NCI-H146 (cell line): ENCODE data around the gene SP140L.
"Not testable (repeated sequence)": the region's sequence is repeated elsewhere in the genome, so short reads cannot be mapped to it uniquely, and the experiment has no call there.

Source experiments
- DNase-seq: peaks from one replicate; lab custom pipeline; 2025; lab: John Stamatoyannopoulos, UW

The SP140L gene

DNA sequence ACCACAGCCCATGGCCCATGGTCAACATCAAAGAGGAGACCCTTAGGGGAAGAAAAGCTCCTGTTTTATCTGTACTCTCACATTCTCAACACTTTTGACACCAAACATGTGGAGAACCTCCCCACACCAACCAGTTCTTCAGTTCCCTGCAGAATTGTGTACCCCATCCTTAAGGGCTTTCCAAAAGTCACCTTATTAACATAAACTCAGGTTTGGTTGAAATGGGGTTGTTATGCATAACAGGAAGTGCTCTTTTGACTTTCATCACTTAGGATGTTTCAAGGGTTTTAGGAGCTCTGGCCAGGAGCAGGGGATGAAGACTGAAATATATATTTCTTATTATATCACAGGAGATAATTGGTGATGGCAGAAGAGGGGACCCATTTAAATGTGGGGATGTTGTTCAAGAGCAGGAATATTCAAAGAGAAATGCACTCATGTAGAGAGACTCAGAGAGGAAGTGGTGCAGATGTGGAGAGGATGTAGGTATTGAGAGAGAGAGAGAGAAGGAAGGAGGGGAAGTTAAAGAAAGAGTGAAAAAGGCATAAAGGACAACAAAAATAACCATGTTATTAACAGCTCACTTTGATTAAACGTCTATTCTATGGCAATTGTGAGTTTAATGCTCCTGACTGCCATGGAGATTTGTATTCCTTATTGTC lies 35.2 kb downstream of the SP140L start:
- no peak for DNase-seq

DNA sequence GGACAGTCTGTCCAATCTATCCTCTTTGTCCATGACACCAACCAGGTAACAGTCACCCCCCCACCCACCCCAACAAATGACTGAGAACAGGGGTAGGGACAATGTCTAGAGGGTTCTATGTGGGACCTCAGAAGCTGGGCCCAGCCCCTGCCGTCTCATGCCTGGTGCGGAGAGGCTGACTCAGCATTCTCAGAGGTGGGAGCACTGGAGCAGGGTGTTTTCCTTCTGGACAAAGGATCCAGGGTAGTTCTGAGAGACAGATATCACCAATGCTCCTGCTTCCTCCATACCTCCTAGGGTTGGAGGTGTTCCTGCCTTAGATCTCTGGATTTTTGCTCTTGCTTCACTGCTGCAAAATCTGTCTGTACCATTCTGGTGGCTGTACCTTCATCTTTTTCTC lies 55.1 kb downstream of the SP140L start:
- no peak for DNase-seq

DNA sequence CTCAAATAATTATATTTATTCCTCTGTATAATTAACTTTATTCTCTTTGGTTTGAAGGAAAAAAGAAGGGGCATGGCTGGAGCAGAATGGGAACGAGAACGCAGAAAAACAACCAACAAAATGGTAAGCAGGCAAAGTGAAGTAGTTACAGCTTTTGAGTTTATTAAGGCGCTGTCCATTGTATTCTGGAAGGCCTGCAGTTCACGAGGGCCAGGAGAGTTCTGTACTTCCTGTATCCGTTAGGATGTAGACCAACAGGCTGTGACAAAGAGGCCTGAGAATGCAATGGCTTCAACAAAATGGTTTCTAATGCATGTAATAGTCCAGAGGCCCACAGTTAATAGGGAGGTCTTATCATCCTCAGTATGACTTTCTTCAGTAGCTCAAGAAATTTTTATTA lies 56.5 kb downstream of the SP140L start:
- no peak for DNase-seq

DNA sequence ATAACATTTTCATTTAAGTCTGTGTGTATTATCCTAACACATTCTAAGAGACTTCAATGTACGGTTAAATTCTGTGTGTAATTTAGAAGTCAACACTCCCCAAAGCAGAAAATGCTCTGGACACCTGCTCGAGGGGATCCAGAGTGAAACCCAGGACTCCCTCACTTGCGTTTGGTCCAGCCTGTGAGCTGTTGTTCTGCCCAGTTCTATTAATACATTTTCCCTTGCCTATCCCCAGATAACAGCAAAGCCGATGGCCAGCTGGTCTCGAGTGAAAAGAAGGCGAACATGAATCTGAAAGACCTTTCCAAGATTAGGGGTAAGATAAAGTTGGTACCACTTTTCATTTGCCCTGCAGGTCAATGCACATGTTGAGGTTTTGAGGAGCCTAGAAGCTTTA lies 58.0 kb downstream of the SP140L start:
- DNase-seq: no peak

DNA sequence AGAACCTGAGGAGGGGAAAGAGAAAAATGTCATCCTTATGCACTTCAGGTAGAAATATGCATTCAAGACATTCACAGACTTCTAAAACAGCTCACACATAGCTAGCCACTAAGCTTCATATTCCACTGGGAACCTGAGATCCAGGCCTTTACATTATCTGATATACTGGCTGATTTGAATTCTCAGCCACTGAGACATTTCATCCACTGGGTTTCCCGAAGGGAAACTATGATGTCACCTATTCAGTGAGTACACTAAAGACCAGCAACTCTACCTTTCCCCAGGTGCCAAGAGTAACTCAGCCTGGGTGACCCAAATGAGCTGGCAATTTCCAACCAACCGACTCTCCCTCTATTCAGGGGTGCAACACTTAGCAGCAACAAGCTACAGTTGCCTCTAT lies 67.3 kb downstream of the SP140L start:
- DNase-seq: no peak

DNA sequence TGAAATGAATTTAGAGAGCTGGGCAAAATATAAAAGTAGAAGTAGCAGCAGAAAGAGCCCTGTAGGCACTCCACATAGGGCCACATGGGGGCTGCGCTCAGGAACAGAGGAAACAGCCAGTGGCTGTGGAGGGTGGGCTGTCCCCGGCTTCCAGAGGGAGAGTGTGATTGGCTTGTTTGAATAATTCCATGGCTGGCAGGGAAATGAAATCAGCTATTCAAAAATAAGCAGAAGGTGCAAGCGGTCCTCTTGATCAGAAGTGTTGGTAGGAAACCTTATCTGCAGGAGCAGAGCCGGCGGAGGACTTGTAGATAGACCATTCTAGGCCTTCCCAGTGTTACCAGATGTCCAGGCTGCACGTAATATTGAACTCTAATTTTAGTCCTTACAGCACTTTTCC lies 71.7 kb downstream of the SP140L start:
- not testable (repeated sequence) for DNase-seq

DNA sequence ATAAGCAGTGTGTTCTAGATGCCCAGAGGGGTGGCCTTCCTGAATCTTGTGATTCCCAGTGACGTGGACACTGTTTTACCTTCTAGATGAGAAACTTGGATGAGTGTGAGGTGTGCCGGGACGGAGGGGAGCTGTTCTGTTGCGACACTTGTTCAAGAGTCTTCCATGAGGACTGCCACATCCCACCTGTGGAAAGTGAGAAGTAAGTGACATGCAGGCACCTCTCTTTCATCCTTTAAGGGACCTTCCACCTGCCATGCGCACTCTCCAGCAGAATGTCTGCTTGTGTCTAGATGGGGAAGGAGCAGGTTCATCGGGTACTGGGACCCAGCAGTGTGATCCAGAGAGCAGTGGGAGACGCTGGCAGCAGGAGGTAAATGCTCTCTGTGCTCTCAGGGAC lies 73.0 kb downstream of the SP140L start:
- no peak for DNase-seq

DNA sequence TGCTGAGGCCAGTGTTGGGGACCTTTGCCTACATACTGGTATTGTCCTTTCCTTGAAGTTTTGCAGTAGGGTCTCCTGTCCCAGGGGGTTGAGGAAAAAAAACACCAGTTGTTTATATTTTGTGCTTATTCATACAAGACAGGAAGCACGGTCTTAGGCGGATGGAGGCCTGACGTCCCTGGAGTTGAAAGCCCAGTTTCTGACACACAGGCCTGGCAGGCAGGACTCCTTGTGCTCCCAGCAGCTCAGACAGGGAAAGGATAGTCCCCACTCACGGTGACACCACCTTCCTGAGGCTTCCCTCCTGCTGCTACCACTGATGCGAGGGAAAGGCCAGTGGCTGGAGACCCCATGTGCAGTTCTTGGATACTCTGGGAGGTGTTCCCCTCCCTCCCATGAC lies 73.5 kb downstream of the SP140L start:
- no peak for DNase-seq

DNA sequence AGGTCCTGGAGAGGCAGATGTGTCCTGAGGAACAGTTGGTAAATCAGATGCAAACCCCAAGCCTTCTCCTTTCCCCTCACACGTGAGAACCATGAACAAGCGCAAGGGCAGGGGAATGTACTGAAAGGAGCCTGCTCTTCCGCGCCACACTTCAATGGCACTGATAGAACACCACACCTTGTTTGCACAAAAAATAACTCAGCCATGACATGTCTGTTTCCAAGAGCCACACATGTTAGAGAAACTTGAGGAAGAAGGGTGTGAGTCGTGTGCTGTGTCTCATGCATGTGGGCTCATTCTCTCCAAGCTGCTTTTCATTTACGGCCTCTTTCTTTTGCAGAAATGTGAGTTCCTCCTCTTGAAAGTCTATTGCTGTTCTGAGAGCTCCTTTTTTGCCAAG lies 74.0 kb downstream of the SP140L start:
- DNase-seq: not testable (repeated sequence)

DNA sequence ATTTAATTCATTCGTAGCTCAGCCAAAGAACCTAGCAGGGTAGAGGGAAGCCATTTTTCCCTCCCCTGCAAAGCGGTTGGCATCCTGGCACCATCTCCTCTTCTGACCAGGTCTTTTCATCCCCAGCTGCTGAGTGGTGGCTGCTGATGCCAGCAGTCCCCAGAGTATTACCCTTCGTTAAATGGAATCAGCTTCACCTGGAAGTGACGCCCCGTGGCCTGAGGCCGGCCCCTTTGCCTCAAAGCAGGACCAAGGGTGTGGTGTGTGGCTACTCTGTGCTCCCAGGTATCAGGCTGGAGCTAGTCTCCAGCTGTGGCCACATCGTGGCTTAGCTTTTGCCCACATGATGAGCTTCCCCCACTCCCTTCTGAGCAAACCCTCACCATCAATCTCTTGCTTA lies 76.8 kb downstream of the SP140L start:
- DNase-seq: no peak

DNA sequence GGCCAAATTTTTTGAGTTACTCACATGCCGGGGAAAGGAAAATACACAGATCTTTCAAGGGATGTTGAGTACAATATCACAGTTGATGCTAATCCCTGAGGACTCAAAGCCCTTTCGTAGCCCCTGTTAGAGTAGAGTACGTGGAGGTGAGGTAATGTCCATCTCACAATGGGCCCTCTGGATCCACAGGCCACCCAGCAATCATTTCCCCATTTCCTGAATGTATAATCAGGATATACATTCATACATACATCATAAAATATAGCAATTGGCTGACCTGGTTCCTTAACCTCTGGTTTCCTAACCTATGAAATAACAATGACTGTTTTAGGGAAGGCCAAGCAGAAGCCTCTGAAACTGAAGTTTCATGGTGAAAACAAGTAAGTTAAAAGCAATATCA lies 78.8 kb downstream of the SP140L start:
- no peak for DNase-seq

DNA sequence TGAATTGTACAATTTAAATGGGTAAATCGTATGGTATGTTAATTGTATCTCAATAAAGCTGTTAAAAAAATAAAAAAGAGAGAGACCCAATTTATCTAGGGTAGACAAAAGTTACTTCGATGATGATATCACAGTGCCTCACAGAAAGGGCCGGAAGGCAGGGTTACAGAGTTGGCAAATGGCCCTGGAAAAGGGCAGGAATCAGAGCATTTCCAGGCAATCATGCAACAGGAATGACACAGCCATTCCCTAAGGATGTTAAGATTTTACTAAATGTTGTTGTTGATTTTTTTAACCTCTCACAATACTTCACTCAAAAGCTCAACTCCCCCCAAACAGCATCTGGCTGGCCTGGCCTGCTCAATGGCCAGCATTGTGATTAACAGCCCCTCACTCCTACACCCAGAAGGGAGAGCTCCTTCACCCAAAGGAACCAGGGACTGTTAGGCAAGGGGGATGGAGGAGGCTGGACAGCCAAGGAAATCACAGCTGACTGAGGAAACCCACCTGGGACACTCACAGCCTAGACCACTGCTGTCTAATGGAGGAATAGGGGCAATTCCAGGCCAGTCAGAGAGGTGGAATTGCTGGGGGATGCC lies 81.3 kb downstream of the SP140L start:
- no peak for DNase-seq

DNA sequence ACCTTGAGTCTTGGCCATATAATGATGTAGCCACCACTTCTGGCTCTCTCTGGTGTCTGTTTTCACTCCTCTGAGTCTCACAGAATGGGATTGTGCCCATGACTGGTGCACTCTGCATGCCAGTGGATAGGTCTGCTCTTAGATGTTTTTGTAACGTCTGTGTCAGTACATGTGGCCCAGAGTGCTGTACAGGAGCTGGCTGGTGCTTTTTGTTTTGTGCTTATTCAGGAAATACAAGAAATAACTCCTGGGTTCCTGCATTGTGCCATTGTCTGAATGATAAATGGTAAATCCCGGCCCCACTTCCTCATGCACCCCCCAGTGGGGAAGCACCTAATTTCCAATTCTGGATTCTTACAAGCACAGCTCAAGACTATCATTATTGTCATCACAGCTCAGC lies 82.3 kb downstream of the SP140L start:
- DNase-seq: not testable (repeated sequence)

DNA sequence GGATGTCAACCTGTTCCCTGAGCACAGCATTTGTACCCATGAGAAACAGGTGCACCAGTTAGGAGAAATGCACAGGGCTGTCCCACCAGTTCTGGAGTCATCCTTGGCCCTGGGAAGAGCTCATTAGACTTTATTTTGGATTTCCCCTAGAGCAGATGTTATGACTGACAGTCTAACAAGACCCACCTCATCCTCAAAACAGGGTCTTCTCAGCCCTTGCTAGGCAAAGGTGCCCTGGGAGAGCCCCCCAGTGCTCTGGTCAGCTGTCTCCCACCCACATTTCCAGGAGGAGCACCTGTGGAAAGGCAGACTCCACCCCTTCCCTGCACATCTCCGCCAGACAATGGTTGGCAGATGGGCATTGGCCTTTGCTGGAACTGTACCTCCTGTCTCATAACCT lies 83.3 kb downstream of the SP140L start:
- DNase-seq: no peak

DNA sequence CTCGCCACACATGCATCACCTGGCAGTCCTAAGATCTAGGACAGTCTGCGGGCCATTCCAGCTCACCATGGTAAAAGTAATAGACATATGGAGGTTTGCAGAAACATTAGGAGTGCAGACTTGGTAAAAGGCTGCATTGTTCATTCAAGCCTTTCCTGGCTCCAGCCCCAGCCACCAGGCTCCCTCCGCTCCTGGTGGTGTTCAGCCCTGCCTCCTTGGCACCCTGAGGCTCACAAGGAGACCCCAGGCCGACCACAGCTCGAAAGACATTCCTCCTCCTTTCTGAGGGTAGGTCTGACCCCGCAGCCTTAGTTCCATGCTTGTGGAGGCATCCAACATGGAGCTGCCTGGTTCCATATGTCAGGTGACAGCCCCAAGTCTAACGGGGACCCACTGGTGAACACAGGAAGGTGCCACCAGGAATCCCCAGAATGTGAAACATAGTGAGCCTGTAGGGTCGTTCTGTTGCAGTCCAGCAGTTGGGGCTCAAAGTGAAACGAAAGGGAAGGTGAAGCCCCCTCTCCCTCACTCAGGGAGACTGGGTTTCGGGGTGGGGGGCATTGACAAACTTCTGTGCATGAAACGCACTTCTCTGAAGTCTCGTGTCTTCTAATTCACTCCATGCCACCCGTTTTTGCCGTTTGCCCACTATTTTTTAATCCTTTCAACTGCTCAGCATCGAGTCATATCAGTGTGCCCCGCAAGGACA lies 84.0 kb downstream of the SP140L start:
- no peak for DNase-seq

DNA sequence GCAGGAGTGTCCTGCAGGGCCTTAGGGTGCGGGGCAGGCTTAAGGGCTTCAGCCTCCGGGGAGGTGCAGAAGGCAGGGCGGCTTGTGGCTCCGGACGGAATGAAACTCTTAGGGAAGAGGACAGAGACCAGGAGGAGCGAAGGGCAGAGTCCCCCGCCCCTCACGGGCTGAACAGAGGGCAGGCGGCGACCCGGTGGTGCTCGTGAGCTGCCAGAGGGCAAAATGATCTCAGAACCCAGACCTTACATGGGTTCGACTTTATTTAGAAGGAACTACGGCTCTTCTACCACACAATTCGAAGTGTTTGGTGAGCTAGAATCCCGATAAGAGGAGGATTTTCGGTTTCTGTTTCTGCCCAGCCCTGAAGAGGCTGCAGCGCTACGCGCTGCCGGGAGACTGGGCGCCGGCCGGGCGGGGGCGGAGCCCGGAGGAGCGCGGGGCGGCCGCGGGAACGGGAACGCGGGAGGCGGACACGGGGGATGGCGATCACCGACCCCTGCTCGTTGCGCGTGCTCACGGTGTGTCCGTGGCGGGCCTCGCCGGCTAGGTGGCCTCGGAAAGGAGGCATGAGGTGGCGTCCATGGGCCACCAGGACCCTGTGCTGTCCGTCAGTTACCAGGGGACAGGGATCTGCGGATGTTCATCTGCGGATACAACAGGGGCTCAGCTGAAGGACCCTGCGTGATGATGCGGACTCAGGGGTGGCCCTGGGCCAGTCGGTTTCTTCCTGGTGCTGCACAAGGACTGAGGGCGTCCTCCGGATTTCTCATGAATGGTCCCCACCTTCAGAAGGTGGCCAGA lies 84.8 kb downstream of the SP140L start:
- peak; percentile 25 for DNase-seq

DNA sequence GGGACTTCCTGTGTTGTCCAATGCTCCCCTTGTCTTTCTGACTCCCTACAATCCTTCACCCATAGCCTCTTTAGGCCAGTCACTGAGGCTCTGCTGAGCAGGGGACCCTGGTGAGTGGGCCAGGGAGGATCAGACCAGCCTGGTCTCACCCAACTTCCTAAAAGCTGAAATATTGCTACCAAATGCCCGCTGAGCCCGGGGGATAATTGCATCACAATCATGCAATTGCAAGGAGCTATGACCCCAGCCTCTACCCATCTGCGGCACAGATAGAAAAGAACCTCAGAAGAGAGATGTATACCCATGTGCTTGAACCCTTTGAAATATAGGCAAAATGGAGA lies 85.3 kb downstream of the SP140L start:
- no peak for DNase-seq

DNA sequence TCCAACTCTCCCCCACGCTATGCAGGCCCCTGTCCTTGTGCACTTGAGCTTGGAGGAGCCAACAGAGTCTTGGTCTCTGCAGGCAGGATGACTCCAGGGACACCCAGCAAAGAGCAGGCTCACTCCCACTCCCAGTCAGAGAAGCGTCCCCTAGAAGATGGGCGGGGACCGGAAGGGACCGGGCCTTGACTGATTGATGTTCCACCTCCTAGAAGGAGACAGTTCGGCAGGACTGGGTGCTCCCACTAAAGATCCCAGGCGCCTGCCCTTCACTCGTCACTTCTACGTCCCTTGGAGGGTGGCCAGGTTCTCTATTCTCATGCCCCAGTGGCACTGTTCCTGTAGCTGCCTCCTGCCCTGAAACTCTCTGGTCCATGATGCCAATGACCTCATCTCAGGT lies 85.9 kb downstream of the SP140L start:
- no peak for DNase-seq

DNA sequence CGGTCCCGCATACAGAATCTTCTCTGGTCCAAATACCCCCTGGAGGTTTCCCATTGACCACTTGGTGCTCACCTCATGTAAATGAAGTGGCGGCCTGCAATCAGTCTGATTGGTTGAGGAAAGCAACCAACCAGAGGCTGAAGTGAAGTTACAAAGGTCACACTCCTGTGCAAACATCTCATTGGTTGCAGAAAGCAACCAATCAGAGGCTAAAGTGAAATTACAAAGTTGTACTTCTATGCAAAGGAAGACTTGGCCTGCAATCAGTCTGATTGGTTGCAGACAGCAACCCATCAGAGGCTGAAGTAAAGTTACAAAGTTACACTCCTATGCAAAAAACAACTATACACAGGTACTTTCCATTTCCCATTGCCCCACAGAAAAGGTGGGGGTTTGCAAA lies 86.5 kb downstream of the SP140L start:
- DNase-seq: no peak

DNA sequence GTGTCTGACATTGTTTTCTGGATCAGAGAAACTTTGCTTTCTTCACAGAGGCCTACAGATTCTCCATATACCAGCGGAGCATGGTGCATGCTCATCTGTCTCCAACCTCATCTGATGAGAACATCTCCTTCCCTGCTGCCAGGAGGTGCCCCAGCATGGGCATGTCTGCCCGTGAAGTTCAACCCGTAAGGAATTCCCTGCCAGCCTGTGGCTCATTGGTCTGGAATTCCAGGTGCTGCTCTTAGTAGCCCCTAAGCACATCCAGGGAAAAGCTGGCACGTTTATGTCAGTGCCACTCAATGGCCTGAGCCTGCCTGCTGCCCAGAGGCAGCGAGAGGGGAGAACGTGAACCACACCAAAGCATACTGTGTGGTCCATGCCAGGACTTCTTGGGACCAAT lies 87.3 kb downstream of the SP140L start:
- DNase-seq: no peak

DNA sequence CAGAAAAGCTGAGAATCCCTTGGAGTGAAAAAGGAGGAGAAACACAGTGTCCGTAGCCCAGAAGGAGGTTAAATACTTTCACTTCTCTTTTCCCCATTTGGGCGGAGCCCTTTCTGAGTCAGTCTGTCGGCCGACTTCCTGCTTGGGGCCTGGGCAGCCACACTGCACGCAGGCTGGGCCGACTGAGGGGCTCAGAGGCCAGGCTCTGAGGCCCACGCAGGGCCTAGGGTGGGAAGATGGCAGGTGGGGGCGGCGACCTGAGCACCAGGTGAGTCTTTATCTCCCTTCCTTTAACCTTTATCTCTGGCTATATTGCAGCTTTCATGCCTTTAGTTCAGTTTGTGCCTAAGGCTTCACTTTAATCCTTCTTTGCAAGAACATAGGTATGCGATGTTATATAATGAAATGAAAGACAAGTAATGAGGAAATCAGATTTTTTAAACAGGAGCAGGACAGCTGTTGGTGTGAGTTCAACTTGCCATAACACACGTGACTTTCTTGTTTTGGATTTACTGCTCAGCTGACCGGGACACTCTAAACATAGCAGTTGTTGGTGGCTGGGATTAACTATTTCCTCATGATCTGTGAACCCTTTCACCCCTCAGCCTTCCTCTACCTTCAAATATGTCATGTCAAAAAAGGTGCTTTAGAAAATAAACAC lies 89.2 kb downstream of the SP140L start, which contains the start of gene SP100:
SP100 (plus strand) TSS at position 141 of the 661 bp plus-strand sequence; CDS start at position 237, 96 bp downstream.
- DNase-seq: no peak

DNA sequence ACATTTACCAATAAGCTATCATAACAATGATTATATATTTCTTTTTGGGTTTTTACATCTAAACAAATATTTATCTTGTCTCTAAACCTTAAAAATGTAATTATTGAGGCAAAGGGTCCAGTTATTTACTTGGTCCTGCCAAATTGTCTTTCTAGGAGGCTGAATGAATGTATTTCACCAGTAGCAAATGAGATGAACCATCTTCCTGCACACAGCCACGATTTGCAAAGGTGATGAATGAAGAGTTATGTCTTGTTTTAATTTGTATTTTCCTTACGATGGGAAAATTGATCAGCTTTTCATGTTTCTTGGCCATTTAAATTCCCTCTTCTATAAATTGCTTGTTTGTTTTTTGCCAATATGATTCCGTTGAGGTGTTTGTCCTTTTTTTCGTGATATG lies 90.4 kb downstream of the SP140L start:
- DNase-seq: no peak
